Neuronal stem cell (in vitro differentiated cells): Measurements from ENCODE around the gene RS1.

ENCODE experiments used
- DNase-seq: peaks from one replicate; pipeline ENCODE4 v3.0.0-alpha.2; 2013; ENCODE audit warnings: low spot score
- H2AFZ ChIP-seq: one replicate; pipeline ENCODE4 v1.6.1; 2013; ENCODE audit warnings: mild to moderate bottlenecking, low read length, inconsistent platforms
- H2AK5ac ChIP-seq: 2 replicates; pipeline ENCODE4 v1.6.1; 2013; ENCODE audit warnings: low read depth, mild to moderate bottlenecking, inconsistent platforms, low read length, moderate library complexity, mixed read lengths
- H2BK120ac ChIP-seq: 2 replicates; pipeline ENCODE4 v1.6.1; 2013; ENCODE audit warnings: low read depth, mild to moderate bottlenecking, inconsistent platforms, low read length, moderate library complexity, mixed read lengths
- H2BK12ac ChIP-seq: one replicate; pipeline ENCODE4 v1.6.1; 2013; ENCODE audit warnings: low read length, inconsistent platforms
- H2BK15ac ChIP-seq: 2 replicates; pipeline ENCODE4 v1.6.1; 2013; ENCODE audit warnings: mild to moderate bottlenecking, low read length, inconsistent platforms, mixed read lengths
- H2BK5ac ChIP-seq: one replicate; pipeline ENCODE4 v1.6.1; 2013; ENCODE audit warnings: inconsistent platforms, mild to moderate bottlenecking, low read length, moderate library complexity
- H3K14ac ChIP-seq: one replicate; pipeline ENCODE4 v1.6.1; 2013; ENCODE audit warnings: low read length, inconsistent platforms
- H3K18ac ChIP-seq: 2 replicates; pipeline ENCODE4 v1.6.1; 2013; ENCODE audit warnings: low read length, inconsistent platforms
- H3K23ac ChIP-seq: 2 replicates; pipeline ENCODE4 v1.6.1; 2013; ENCODE audit warnings: low read depth, mild to moderate bottlenecking, mixed read lengths, low read length, inconsistent platforms; ENCODE audit not compliant: poor library complexity
- H3K27ac ChIP-seq: replicated peaks from 3 replicates; pipeline ENCODE4 v1.5.1; 2013; ENCODE audit warnings: low read length, inconsistent platforms
- H3K27me3 ChIP-seq, 3 experiments: 2 replicates each; pipeline ENCODE4 v1.6.1; 2013; ENCODE audit warnings: low read length in 3 of 3, mild to moderate bottlenecking in 2 of 3, inconsistent platforms in 1 of 3, low read depth in 1 of 3, mixed read lengths in 1 of 3, moderate library complexity in 1 of 3; ENCODE audit not compliant: control insufficient read depth in 3 of 3, insufficient read depth in 3 of 3
- H3K36me3 ChIP-seq, 2 donors: replicated peaks in 1 of 2; 2 replicates each; pipeline ENCODE4 v1.6.1; 2013; ENCODE audit warnings: low read length in 2 of 2; ENCODE audit not compliant: control insufficient read depth in 2 of 2, insufficient read depth in 2 of 2
- H3K4ac ChIP-seq: 2 replicates; pipeline ENCODE4 v1.6.1; 2013; ENCODE audit warnings: inconsistent platforms, mild to moderate bottlenecking, low read length, moderate library complexity
- H3K4me1 ChIP-seq, 2 donors: 1 replicate in 1 of 2; 2 replicates in 1 of 2; pipeline ENCODE4 v1.6.1; 2013; ENCODE audit warnings: low read length in 2 of 2, low read depth in 1 of 2; ENCODE audit not compliant: control insufficient read depth in 2 of 2, insufficient read depth in 1 of 2
- H3K4me2 ChIP-seq: one replicate; pipeline ENCODE4 v1.6.1; 2013; ENCODE audit warnings: mild to moderate bottlenecking, low read length, inconsistent platforms; ENCODE audit not compliant: insufficient read depth, poor library complexity, severe bottlenecking
- H3K4me3 ChIP-seq, 2 donors: 2 replicates each; pipeline ENCODE4 v1.5.1; 2013; ENCODE audit warnings: low read length in 2 of 2, mild to moderate bottlenecking in 2 of 2, inconsistent platforms in 1 of 2, moderate library complexity in 1 of 2
- H3K79me1 ChIP-seq: one replicate; pipeline ENCODE4 v1.6.1; 2013; ENCODE audit warnings: low read depth, mild to moderate bottlenecking, inconsistent platforms, low read length, moderate library complexity
- H3K9ac ChIP-seq: one replicate; pipeline ENCODE4 v1.6.1; 2013; ENCODE audit warnings: mild to moderate bottlenecking, low read depth, low read length, inconsistent platforms; ENCODE audit not compliant: poor library complexity
- H3K9me3 ChIP-seq, 2 donors: replicated peaks in 1 of 2; 2 replicates each; pipeline versions ENCODE3 to v1.6.1; 2013; ENCODE audit warnings: low read length in 2 of 2, mild to moderate bottlenecking in 2 of 2, inconsistent platforms in 1 of 2, low read depth in 1 of 2, mixed read lengths in 1 of 2, moderate library complexity in 1 of 2; ENCODE audit not compliant: control insufficient read depth in 2 of 2, insufficient read depth in 1 of 2
- H4K8ac ChIP-seq: one replicate; pipeline ENCODE4 v1.6.1; 2013; ENCODE audit warnings: low read depth, mild to moderate bottlenecking, inconsistent platforms, low read length, moderate library complexity
- H4K91ac ChIP-seq: one replicate; pipeline ENCODE4 v1.6.1; 2013; ENCODE audit warnings: low read length, low read depth, mild to moderate bottlenecking, inconsistent platforms; ENCODE audit not compliant: poor library complexity
- WGBS, 2 donors: extraction: QIAGEN DNeasy Blood & Tissue Kit; methylation state at CpG; one replicate each; pipeline ENCODE4 v1.1.7; 2013; ENCODE audit warnings: missing lambda C conversion rate in 2 of 2, mixed read lengths in 1 of 2; ENCODE audit not compliant: insufficient read length in 2 of 2, insufficient replicate concordance in 1 of 2; ENCODE audit errors: extremely low coverage in 2 of 2; 5-methylcytosine and 5-hydroxymethylcytosine counted together

Gene RS1

GRCh38 chrX:18668071-18668835, 3.7 kb downstream of the RS1 start:
- WGBS, 2 donors: no CpG with 5 or more reads among the region's 15 CpGs
- Histone ChIP-seq H4K91ac (no peak overlapping the region), H4K8ac (no peak overlapping the region), H3K4me2 (no peak overlapping the region), H2BK15ac (no peak overlapping the region), H3K79me1 (no peaks in the 10 kb centered on the region), H3K9ac (no peak overlapping the region), H3K4me1 (no peaks in the 10 kb centered on the region), H2BK120ac (no peak overlapping the region), H3K36me3 (no peaks in the 10 kb centered on the region), H2BK12ac (no peak overlapping the region), H2AK5ac (no peak overlapping the region), H3K14ac (no peak overlapping the region), H3K4ac (no peak overlapping the region), H3K18ac (no peak overlapping the region), H2AFZ (peak overlapping the region; percentile 0), H2BK5ac (no peak overlapping the region), H3K9me3 (no peaks in the 10 kb centered on the region), H3K27ac (no peak overlapping the region), H3K27me3 (no peaks in the 10 kb centered on the region), H3K4me3 (no peak overlapping the region), H3K23ac (no peak overlapping the region)
- no peak for DNase-seq

DNA sequence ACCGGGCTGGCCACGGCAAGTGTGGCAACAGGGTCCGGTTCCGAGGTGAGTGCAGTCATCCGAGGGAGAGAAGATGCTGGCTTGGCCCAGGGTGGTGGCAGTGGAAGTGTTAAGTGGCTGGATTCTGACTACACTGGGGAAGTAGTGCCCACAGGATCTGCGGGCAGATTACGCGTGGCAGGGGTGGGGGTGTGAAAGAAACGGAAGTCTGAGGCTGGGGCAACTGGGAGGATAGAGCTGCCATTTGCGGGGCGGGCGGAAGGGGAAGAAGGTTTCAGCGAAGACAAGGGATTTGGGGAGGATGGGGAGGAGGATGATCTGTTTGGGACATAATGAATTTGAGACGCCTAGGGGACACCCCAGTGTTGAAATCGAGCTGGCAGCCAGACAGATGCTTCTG, 5.3 kb downstream of the RS1 start:
- no peak overlapping the region for H2BK15ac ChIP-seq
- H3K23ac ChIP-seq: no peak overlapping the region
- H2BK12ac ChIP-seq: no peak overlapping the region
- no peaks in the 10 kb centered on the region for H3K4me1 ChIP-seq
- H3K9ac ChIP-seq: no peak overlapping the region
- H4K91ac ChIP-seq: no peak overlapping the region
- H3K27ac ChIP-seq: no peak overlapping the region
- H3K14ac ChIP-seq: no peak overlapping the region
- H3K18ac ChIP-seq: no peak overlapping the region
- H2AFZ ChIP-seq: no peak overlapping the region
- no peak for DNase-seq
- no peak overlapping the region for H2AK5ac ChIP-seq
- H2BK5ac ChIP-seq: no peak overlapping the region
- H3K4me3 ChIP-seq: no peak overlapping the region
- no peak overlapping the region for H4K8ac ChIP-seq
- no peaks in the 10 kb centered on the region for H3K36me3 ChIP-seq
- no peak overlapping the region for H3K4ac ChIP-seq
- WGBS, 2 donors: no CpG with 5 or more reads among the region's 15 CpGs
- H3K79me1 ChIP-seq: no peaks in the 10 kb centered on the region
- H2BK120ac ChIP-seq: no peak overlapping the region
- no peak overlapping the region for H3K4me2 ChIP-seq
- no peaks in the 10 kb centered on the region for H3K27me3 ChIP-seq
- no peaks in the 10 kb centered on the region for H3K9me3 ChIP-seq

GRCh38 chrX:18664947-18665346, 7.0 kb downstream of the RS1 start:
- no CpG with 5 or more reads among the region's 8 CpGs for WGBS, 2 donors

DNA sequence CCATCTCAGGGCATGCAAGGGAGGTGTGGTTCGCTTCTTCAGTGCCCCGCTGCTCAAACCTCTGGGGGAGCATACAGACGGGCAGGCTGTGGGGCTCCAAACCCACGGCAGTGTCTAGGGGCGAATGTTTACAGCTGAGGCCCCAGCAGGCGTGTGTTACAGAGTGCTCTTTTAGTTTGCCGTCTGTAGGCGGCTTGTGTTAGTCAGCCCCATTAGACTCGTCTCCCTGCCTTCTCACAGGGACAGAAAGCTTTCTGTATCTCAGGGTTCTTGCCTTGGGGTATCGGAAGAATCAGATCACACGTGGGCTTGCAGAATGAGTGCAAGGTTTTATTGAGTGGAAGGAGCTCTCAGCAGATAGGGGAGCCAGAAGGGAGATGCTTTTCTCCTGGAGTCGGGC, 10.6 kb downstream of the RS1 start:
- Histone ChIP-seq H3K27me3 (no peaks in the 10 kb centered on the region), H2AK5ac (no peak overlapping the region), H4K8ac (no peak overlapping the region), H3K14ac (no peak overlapping the region), H2BK120ac (no peak overlapping the region), H2BK5ac (no peak overlapping the region), H3K4me3 (no peak overlapping the region), H3K4ac (no peak overlapping the region), H3K27ac (no peak overlapping the region), H3K9me3 (no peaks in the 10 kb centered on the region), H3K79me1 (no peaks in the 10 kb centered on the region), H2BK12ac (no peak overlapping the region), H3K36me3 (no peaks in the 10 kb centered on the region), H2AFZ (no peak overlapping the region), H3K23ac (no peak overlapping the region), H3K4me1 (no peaks in the 10 kb centered on the region), H4K91ac (no peak overlapping the region), H2BK15ac (no peak overlapping the region), H3K9ac (no peak overlapping the region), H3K18ac (no peak overlapping the region), H3K4me2 (no peak overlapping the region)
- WGBS, 2 donors: no CpG with 5 or more reads among the region's 12 CpGs
- DNase-seq: no peak

More at GRCh38 chrX:18664947-18665346, 7.0 kb downstream of the RS1 start:
- Histone ChIP-seq H3K9ac (no peak overlapping the region), H3K4me2 (no peak overlapping the region), H3K4me1 (no peaks in the 10 kb centered on the region), H2AK5ac (no peak overlapping the region), H2BK12ac (no peak overlapping the region), H3K36me3 (no peaks in the 10 kb centered on the region), H2BK5ac (no peak overlapping the region), H3K23ac (no peak overlapping the region), H4K91ac (no peak overlapping the region), H4K8ac (no peak overlapping the region), H2BK120ac (no peak overlapping the region), H2BK15ac (no peak overlapping the region), H3K4me3 (no peak overlapping the region), H3K27ac (no peak overlapping the region), H3K9me3 (no peaks in the 10 kb centered on the region), H3K79me1 (no peaks in the 10 kb centered on the region), H2AFZ (no peak overlapping the region), H3K27me3 (no peaks in the 10 kb centered on the region), H3K4ac (no peak overlapping the region), H3K18ac (no peak overlapping the region), H3K14ac (no peak overlapping the region)
- no peak for DNase-seq
